ENCODE measurements around the gene FOXP2. TPM values are rescaled to one million over a fixed set of nuclear protein-coding genes. Genes with fewer than 3 reads are reported as not detected.

FOXP2 gene
- total RNA-seq, 2 donors from 2014 or later, result 0.25 TPM; not detected in 1

- no peaks in the 10 kb centered on the region for H3K27me3 Mint-ChIP-seq
- ATAC-seq, result no peak
- no peaks in the 10 kb centered on the region for H3K9me3 ChIP-seq (ENCODE audit: control insufficient read depth, low read length, poor library complexity, severe bottlenecking)
- no peak overlapping the region for H3K27ac Mint-ChIP-seq
- peaks cover 4% of the 10 kb centered on the region for H3K4me1 Mint-ChIP-seq
- no peaks in the 10 kb centered on the region for H3K36me3 Mint-ChIP-seq (ENCODE audit: low read depth)
- no peak overlapping the region for H3K4me3 Mint-ChIP-seq
- DNase-seq, result no peak
Observed at GRCh38 chr7:114645451-114645850, 230.8 kb downstream of the FOXP2 start.

- H3K27me3 Mint-ChIP-seq, result no peaks in the 10 kb centered on the region
- no peak for ATAC-seq
- no peak overlapping the region for H3K27ac Mint-ChIP-seq
- H3K9me3 ChIP-seq (ENCODE audit: control insufficient read depth, low read length, poor library complexity, severe bottlenecking), result no peaks in the 10 kb centered on the region
- H3K4me3 Mint-ChIP-seq, result no peak overlapping the region
- no peaks in the 10 kb centered on the region for H3K36me3 Mint-ChIP-seq (ENCODE audit: low read depth)
- peaks cover 4% of the 10 kb centered on the region for H3K4me1 Mint-ChIP-seq
- DNase-seq, result no peak
Observed at GRCh38 chr7:114647518-114647917, 232.9 kb downstream of the FOXP2 start.

GRCh38 chr7:114648117-114648516 is 233.5 kb downstream of the FOXP2 start:
- Mint-ChIP-seq H3K4me3 (no peak overlapping the region), H3K4me1 (peaks cover 4% of the 10 kb centered on the region), H3K27ac (no peak overlapping the region), H3K27me3 (no peaks in the 10 kb centered on the region), H3K36me3 (ENCODE audit: low read depth) (no peaks in the 10 kb centered on the region)
- no peaks in the 10 kb centered on the region for H3K9me3 ChIP-seq (ENCODE audit: control insufficient read depth, low read length, poor library complexity, severe bottlenecking)
- no peak for ATAC-seq
- DNase-seq, result no peak

GRCh38 chr7:114648680-114649079 is 234.1 kb downstream of the FOXP2 start:
- DNase-seq (no peak), ATAC-seq (no peak)
- no peaks in the 10 kb centered on the region for H3K36me3 Mint-ChIP-seq (ENCODE audit: low read depth)
- H3K27me3 Mint-ChIP-seq, result peaks cover 3% of the 10 kb centered on the region
- H3K4me3 Mint-ChIP-seq, result no peak overlapping the region
- H3K27ac Mint-ChIP-seq, result no peak overlapping the region
- H3K4me1 Mint-ChIP-seq, result peaks cover 4% of the 10 kb centered on the region
- H3K9me3 ChIP-seq (ENCODE audit: control insufficient read depth, low read length, poor library complexity, severe bottlenecking), result no peaks in the 10 kb centered on the region

- Mint-ChIP-seq H3K36me3 (ENCODE audit: low read depth) (no peaks in the 10 kb centered on the region), H3K4me3 (no peak overlapping the region), H3K27me3 (peaks cover 7% of the 10 kb centered on the region), H3K4me1 (peaks cover 4% of the 10 kb centered on the region), H3K27ac (no peak overlapping the region)
- no peaks in the 10 kb centered on the region for H3K9me3 ChIP-seq (ENCODE audit: control insufficient read depth, low read length, poor library complexity, severe bottlenecking)
- DNase-seq (no peak), ATAC-seq (no peak)
Observed at GRCh38 chr7:114649689-114650088, 235.1 kb downstream of the FOXP2 start.

- no peaks in the 10 kb centered on the region for H3K36me3 Mint-ChIP-seq (ENCODE audit: low read depth)
- H3K4me1 Mint-ChIP-seq, result peaks cover 3% of the 10 kb centered on the region
- no peak for DNase-seq
- no peaks in the 10 kb centered on the region for H3K9me3 ChIP-seq (ENCODE audit: control insufficient read depth, low read length, poor library complexity, severe bottlenecking)
- H3K27ac Mint-ChIP-seq, result no peak overlapping the region
- peaks cover 7% of the 10 kb centered on the region for H3K27me3 Mint-ChIP-seq
- ATAC-seq, result no peak
- no peak overlapping the region for H3K4me3 Mint-ChIP-seq
Observed at GRCh38 chr7:114650491-114650890, 235.9 kb downstream of the FOXP2 start.

- ATAC-seq (no peak), DNase-seq (no peak)
- Mint-ChIP-seq H3K27me3 (peaks cover 7% of the 10 kb centered on the region), H3K4me3 (no peak overlapping the region), H3K36me3 (ENCODE audit: low read depth) (no peaks in the 10 kb centered on the region), H3K27ac (no peak overlapping the region), H3K4me1 (peaks cover 2% of the 10 kb centered on the region)
- H3K9me3 ChIP-seq (ENCODE audit: control insufficient read depth, low read length, poor library complexity, severe bottlenecking), result no peaks in the 10 kb centered on the region
Observed at GRCh38 chr7:114652041-114652440, 237.4 kb downstream of the FOXP2 start.

- no peak for DNase-seq
- H3K27ac Mint-ChIP-seq, result no peak overlapping the region
Observed at GRCh38 chr7:114653364-114654088, 238.9 kb downstream of the FOXP2 start.

GRCh38 chr7:114656466-114656865 is 241.9 kb downstream of the FOXP2 start:
- DNase-seq, result no peak
- no peak for ATAC-seq
- no peak overlapping the region for H3K27ac Mint-ChIP-seq
- no peaks in the 10 kb centered on the region for H3K4me1 Mint-ChIP-seq
- no peaks in the 10 kb centered on the region for H3K9me3 ChIP-seq (ENCODE audit: control insufficient read depth, low read length, poor library complexity, severe bottlenecking)
- peaks cover 7% of the 10 kb centered on the region for H3K27me3 Mint-ChIP-seq
- no peak overlapping the region for H3K4me3 Mint-ChIP-seq
- no peaks in the 10 kb centered on the region for H3K36me3 Mint-ChIP-seq (ENCODE audit: low read depth)

More at GRCh38 chr7:114653364-114654088, 238.9 kb downstream of the FOXP2 start:
- Mint-ChIP-seq H3K27me3 (peaks cover 7% of the 10 kb centered on the region), H3K36me3 (ENCODE audit: low read depth) (no peaks in the 10 kb centered on the region), H3K4me1 (peaks cover 2% of the 10 kb centered on the region), H3K4me3 (no peak overlapping the region)
- no peaks in the 10 kb centered on the region for H3K9me3 ChIP-seq (ENCODE audit: control insufficient read depth, low read length, poor library complexity, severe bottlenecking)
- ATAC-seq, result no peak

- DNase-seq, result no peak
- no peaks in the 10 kb centered on the region for H3K36me3 Mint-ChIP-seq (ENCODE audit: low read depth)
- no peak for ATAC-seq
- peaks cover 7% of the 10 kb centered on the region for H3K27me3 Mint-ChIP-seq
- no peak overlapping the region for H3K4me3 Mint-ChIP-seq
- no peaks in the 10 kb centered on the region for H3K9me3 ChIP-seq (ENCODE audit: control insufficient read depth, low read length, poor library complexity, severe bottlenecking)
- no peak overlapping the region for H3K27ac Mint-ChIP-seq
- peaks cover 4% of the 10 kb centered on the region for H3K4me1 Mint-ChIP-seq
Observed at GRCh38 chr7:114657279-114657678, 242.7 kb downstream of the FOXP2 start.

GRCh38 chr7:114658216-114658615 is 243.6 kb downstream of the FOXP2 start:
- DNase-seq (no peak), ATAC-seq (no peak)
- Mint-ChIP-seq H3K4me3 (no peak overlapping the region), H3K36me3 (ENCODE audit: low read depth) (no peaks in the 10 kb centered on the region), H3K27me3 (peaks cover 7% of the 10 kb centered on the region), H3K4me1 (peaks cover 4% of the 10 kb centered on the region), H3K27ac (no peak overlapping the region)
- H3K9me3 ChIP-seq (ENCODE audit: control insufficient read depth, low read length, poor library complexity, severe bottlenecking), result no peaks in the 10 kb centered on the region

GRCh38 chr7:114659409-114660125 is 245.0 kb downstream of the FOXP2 start:
- Mint-ChIP-seq H3K4me3 (no peak overlapping the region), H3K27ac (no peak overlapping the region), H3K4me1 (peaks cover 4% of the 10 kb centered on the region), H3K27me3 (no peaks in the 10 kb centered on the region), H3K36me3 (ENCODE audit: low read depth) (no peaks in the 10 kb centered on the region)
- H3K9me3 ChIP-seq (ENCODE audit: control insufficient read depth, low read length, poor library complexity, severe bottlenecking), result no peaks in the 10 kb centered on the region
- ATAC-seq (no peak), DNase-seq (no peak)

GRCh38 chr7:114660126-114660486 is 245.5 kb downstream of the FOXP2 start:
- DNase-seq, result no peak
- H3K9me3 ChIP-seq (ENCODE audit: control insufficient read depth, low read length, poor library complexity, severe bottlenecking), result no peaks in the 10 kb centered on the region
- ATAC-seq, result no peak
- Mint-ChIP-seq H3K27ac (no peak overlapping the region), H3K27me3 (no peaks in the 10 kb centered on the region), H3K4me1 (peaks cover 4% of the 10 kb centered on the region), H3K4me3 (no peak overlapping the region), H3K36me3 (ENCODE audit: low read depth) (no peaks in the 10 kb centered on the region)

- no peak for ATAC-seq
- no peaks in the 10 kb centered on the region for H3K9me3 ChIP-seq (ENCODE audit: control insufficient read depth, low read length, poor library complexity, severe bottlenecking)
- H3K27ac Mint-ChIP-seq, result no peak overlapping the region
- no peak for DNase-seq
- no peak overlapping the region for H3K4me3 Mint-ChIP-seq
- H3K4me1 Mint-ChIP-seq, result peaks cover 4% of the 10 kb centered on the region
- no peaks in the 10 kb centered on the region for H3K27me3 Mint-ChIP-seq
- no peaks in the 10 kb centered on the region for H3K36me3 Mint-ChIP-seq (ENCODE audit: low read depth)
Observed at GRCh38 chr7:114660753-114661152, 246.1 kb downstream of the FOXP2 start.
